Measurements from ENCODE around the gene GOLPH3. TPM values are rescaled to one million over a fixed set of nuclear protein-coding genes. Genes with fewer than 3 reads are reported as not detected.

The GOLPH3 gene
- total RNA-seq, 1 donor from 2014 or later = 105 TPM

GRCh38 chr5:32145378-32145777, 28.7 kb downstream of the GOLPH3 start:
- peaks cover 12% of the 10 kb centered on the region for H3K36me3 Mint-ChIP-seq (ENCODE audit: low read depth, unreplicated experiment)
- peaks cover 5% of the 10 kb centered on the region for H3K27me3 Mint-ChIP-seq (ENCODE audit: unreplicated experiment)
- H3K4me3 Mint-ChIP-seq (ENCODE audit: unreplicated experiment) = no peak overlapping the region
- H3K27ac Mint-ChIP-seq (ENCODE audit: unreplicated experiment) = peak overlapping the region; percentile 9
- TF ChIP-seq CTCF (IDR thresholded peaks at IDR 0.05; ENCODE audit: unreplicated experiment) = no peak
- DNase-seq (ENCODE audit: low spot score) = no peak
- H3K4me1 Mint-ChIP-seq (ENCODE audit: unreplicated experiment) = peaks cover 10% of the 10 kb centered on the region
- H3K9me3 Mint-ChIP-seq (ENCODE audit: unreplicated experiment) = no peaks in the 10 kb centered on the region

- peaks cover 6% of the 10 kb centered on the region for H3K27me3 Mint-ChIP-seq (ENCODE audit: unreplicated experiment)
Measured at GRCh38 chr5:32144378-32145207, 29.5 kb downstream of the GOLPH3 start.

GRCh38 chr5:32143617-32144377, 30.3 kb downstream of the GOLPH3 start:
- Mint-ChIP-seq H3K27ac (ENCODE audit: unreplicated experiment) (no peak overlapping the region), H3K36me3 (ENCODE audit: low read depth, unreplicated experiment) (peaks cover 14% of the 10 kb centered on the region), H3K9me3 (ENCODE audit: unreplicated experiment) (no peaks in the 10 kb centered on the region), H3K4me1 (ENCODE audit: unreplicated experiment) (peaks cover 12% of the 10 kb centered on the region), H3K4me3 (ENCODE audit: unreplicated experiment) (no peak overlapping the region), H3K27me3 (ENCODE audit: unreplicated experiment) (peaks cover 5% of the 10 kb centered on the region)
- TF ChIP-seq CTCF (IDR thresholded peaks at IDR 0.05; ENCODE audit: unreplicated experiment) = no peak
- no peak for DNase-seq (ENCODE audit: low spot score)

More at GRCh38 chr5:32144378-32145207, 29.5 kb downstream of the GOLPH3 start:
- Mint-ChIP-seq H3K27ac (ENCODE audit: unreplicated experiment) (peak overlapping the region; percentile 12), H3K4me3 (ENCODE audit: unreplicated experiment) (no peak overlapping the region), H3K4me1 (ENCODE audit: unreplicated experiment) (peaks cover 10% of the 10 kb centered on the region), H3K36me3 (ENCODE audit: low read depth, unreplicated experiment) (peaks cover 12% of the 10 kb centered on the region), H3K9me3 (ENCODE audit: unreplicated experiment) (no peaks in the 10 kb centered on the region)
- DNase-seq (ENCODE audit: low spot score) = no peak
- no peak for TF ChIP-seq CTCF (IDR thresholded peaks at IDR 0.05; ENCODE audit: unreplicated experiment)

- Mint-ChIP-seq H3K4me3 (ENCODE audit: unreplicated experiment) (no peak overlapping the region), H3K27me3 (ENCODE audit: unreplicated experiment) (peaks cover 5% of the 10 kb centered on the region), H3K27ac (ENCODE audit: unreplicated experiment) (no peak overlapping the region), H3K9me3 (ENCODE audit: unreplicated experiment) (no peaks in the 10 kb centered on the region), H3K36me3 (ENCODE audit: low read depth, unreplicated experiment) (peaks cover 20% of the 10 kb centered on the region), H3K4me1 (ENCODE audit: unreplicated experiment) (peaks cover 7% of the 10 kb centered on the region)
- TF ChIP-seq CTCF (IDR thresholded peaks at IDR 0.05; ENCODE audit: unreplicated experiment) = no peak
- DNase-seq (ENCODE audit: low spot score) = no peak
Measured at GRCh38 chr5:32138839-32139493, 35.2 kb downstream of the GOLPH3 start.

Measured in endothelial cell (in vitro differentiated cells).